H1 (cell line): ENCODE results near the gene MAST1. TPM values are rescaled to one million over a fixed set of nuclear protein-coding genes. Genes with fewer than 3 reads are reported as not detected.

Source experiments
- BRCA1 ChIP-seq: IDR thresholded peaks from 2 replicates; pipeline ENCODE4 v1.6.1; 2012; ENCODE audit warnings: low read depth, low read length, improper control_type of control experiment
- CREB1 ChIP-seq: IDR thresholded peaks from 2 replicates; pipeline ENCODE4 v1.6.1; 2012; ENCODE audit warnings: inconsistent platforms
- EGR1 ChIP-seq: IDR thresholded peaks from 2 replicates; pipeline ENCODE4 v1.6.1; 2011; ENCODE audit warnings: low read depth, low read length, borderline replicate concordance
- EP300 ChIP-seq, 2 experiments: IDR thresholded peaks; 1 replicate in 1 of 2; 2 replicates in 1 of 2; pipeline ENCODE4 v1.6.1; 2011 to 2012; ENCODE audit warnings: low read depth in 2 of 2, low read length in 2 of 2, mild to moderate bottlenecking in 2 of 2, borderline replicate concordance in 1 of 2, inconsistent platforms in 1 of 2, moderate library complexity in 1 of 2
- GTF2F1 ChIP-seq: IDR thresholded peaks from 2 replicates; pipeline ENCODE4 v1.6.1; 2012; ENCODE audit warnings: low read depth, low read length, improper control_type of control experiment, borderline replicate concordance
- KDM4A ChIP-seq: IDR thresholded peaks from one replicate; pipeline ENCODE4 v1.7.1; 2012; ENCODE audit warnings: low read depth, mild to moderate bottlenecking, moderate library complexity, low read length, inconsistent platforms; ENCODE audit not compliant: severe bottlenecking
- NRF1 ChIP-seq: IDR thresholded peaks from 2 replicates; pipeline ENCODE4 v1.6.1; 2011; ENCODE audit warnings: mild to moderate bottlenecking, low read depth, low read length, improper control_type of control experiment
- PHF8 ChIP-seq: fragments of 200-600 bp; sonication (generic); conservative IDR thresholded peaks from 2 replicates; pipeline ENCODE4 v1.7.1; 2012; ENCODE audit warnings: low read depth, mild to moderate bottlenecking, inconsistent platforms, low read length, moderate library complexity
- POU5F1 ChIP-seq: IDR thresholded peaks from 2 replicates; pipeline ENCODE4 v1.6.1; 2011; ENCODE audit warnings: low read depth, mild to moderate bottlenecking, low read length, moderate library complexity
- RFX5 ChIP-seq: IDR thresholded peaks from 2 replicates; pipeline ENCODE4 v1.6.1; 2011; ENCODE audit warnings: low read depth, low read length, improper control_type of control experiment, borderline replicate concordance
- SAP30 ChIP-seq: fragments of 300-600 bp; sonication (generic); IDR thresholded peaks from 2 replicates; pipeline ENCODE4 v1.7.1; 2012; ENCODE audit warnings: low read length, moderate library complexity, mild to moderate bottlenecking, inconsistent platforms; ENCODE audit not compliant: insufficient read depth, insufficient replicate concordance
- SIN3A ChIP-seq, 2 experiments: IDR thresholded peaks in 1 of 2; conservative IDR thresholded peaks in 1 of 2; 2 replicates each; pipeline ENCODE4 v1.6.1; 2011 to 2012; ENCODE audit warnings: low read length in 2 of 2, improper control_type of control experiment in 1 of 2, low read depth in 1 of 2, mild to moderate bottlenecking in 1 of 2
- SRF ChIP-seq: IDR thresholded peaks from 2 replicates; pipeline ENCODE4 v1.6.1; 2011; ENCODE audit warnings: mild to moderate bottlenecking, low read depth, low read length, moderate library complexity
- SUZ12 ChIP-seq: fragments of 200-600 bp; sonication (generic); IDR thresholded peaks from 2 replicates; pipeline ENCODE4 v1.6.1; 2012; ENCODE audit warnings: mild to moderate bottlenecking, inconsistent platforms, low read length, moderate library complexity, mixed read lengths
- TEAD4 ChIP-seq: IDR thresholded peaks from 2 replicates; pipeline ENCODE4 v1.6.1; 2012; ENCODE audit warnings: low read depth, low read length, inconsistent platforms, mixed read lengths
- YY1 ChIP-seq: IDR thresholded peaks from 2 replicates; pipeline ENCODE4 v1.6.1; 2011; ENCODE audit warnings: low read depth, mild to moderate bottlenecking, low read length
- polyA plus RNA-seq, 7 experiments: library from polyadenylated mRNA; depleted of rRNA in 3 of 7; stranded (reverse) in 5 of 7; unstranded in 2 of 7; fragments of >200 nt in 5 of 7; fragments of 200-250 nt in 2 of 7; gene quantifications; 1 replicate in 5 of 7; 2 replicates in 1 of 7; 4 replicates in 1 of 7; pipeline versions ENCODE4 v1.2.1 to v1.2.3, GENCODE V29; 2011 to 2013; ENCODE audit warnings: missing spikeins in 2 of 7, mixed read lengths in 2 of 7
- total RNA-seq: library from RNA; stranded (reverse); fragmentation: NEBNext Ultra II Directional; extraction: Animal tissue kit (Norgen Biotek cat#: 25700); gene quantifications from 2 replicates; pipeline ENCODE4 v1.2.1, GENCODE V29; 2021
- TF ChIP-seq, protein P1 (sequence below): IDR thresholded peaks from 2 replicates; pipeline ENCODE4 v1.6.1; 2011; ENCODE audit warnings: low read length, improper control_type of control experiment
- TF ChIP-seq, protein P2 (sequence below), 3 experiments: IDR thresholded peaks; 1 replicate in 2 of 3; 2 replicates in 1 of 3; pipeline versions ENCODE4 v1.5.1 to v1.6.1; 2011; ENCODE audit warnings: low read length in 3 of 3, mild to moderate bottlenecking in 3 of 3, inconsistent platforms in 2 of 3, low read depth in 1 of 3, moderate library complexity in 1 of 3; ENCODE audit not compliant: insufficient read depth in 1 of 3; ENCODE audit errors: control extremely low read depth in 1 of 3

The MAST1 gene
- total and polyA plus RNA-seq, 2 of the 8 experiments (the other 6 are each of a cell fraction or from before 2014, with no cell fraction given), result 15.6 to 28.3 TPM

DNA sequence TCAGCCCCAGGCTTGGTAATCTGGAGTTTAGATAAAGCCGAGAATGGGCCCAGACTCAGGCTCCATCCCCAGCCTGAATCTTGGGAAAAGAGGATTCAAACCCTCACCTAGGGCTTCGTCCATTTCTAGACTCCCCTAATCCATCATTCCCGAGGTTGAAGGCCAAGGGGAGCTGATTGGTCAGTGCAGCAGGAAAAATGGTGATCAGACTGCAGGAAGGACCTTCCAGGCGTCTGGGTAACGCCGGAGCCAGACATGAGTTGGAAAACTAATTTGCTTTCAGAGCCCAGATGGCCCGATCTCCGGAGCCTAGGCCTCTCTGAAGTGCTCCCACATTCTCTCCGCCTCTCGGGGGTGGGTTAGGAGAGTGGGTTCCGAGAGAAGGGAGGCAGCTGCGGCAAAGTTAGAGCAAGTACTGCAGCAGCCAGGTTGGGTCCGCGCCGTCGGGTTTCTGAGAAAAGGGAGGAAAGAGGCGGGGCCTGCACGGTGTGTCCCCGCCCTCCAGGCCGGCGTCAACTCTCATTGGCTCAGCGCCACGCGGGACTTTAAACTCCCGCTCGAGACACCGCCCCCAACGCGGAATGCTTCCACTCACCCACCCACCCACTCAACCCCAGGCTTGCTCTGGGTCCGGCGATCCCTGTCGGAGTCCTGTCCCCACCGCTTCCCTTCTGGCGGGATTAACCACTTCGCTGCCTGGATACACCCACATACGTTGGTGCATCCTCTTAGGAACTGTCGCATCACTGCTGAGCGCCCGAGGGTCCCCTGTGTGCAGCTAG is 3.1 kb upstream of the MAST1 start (continued):
- no peak for TF ChIP-seq SAP30
- TF ChIP-seq, protein P1, sequence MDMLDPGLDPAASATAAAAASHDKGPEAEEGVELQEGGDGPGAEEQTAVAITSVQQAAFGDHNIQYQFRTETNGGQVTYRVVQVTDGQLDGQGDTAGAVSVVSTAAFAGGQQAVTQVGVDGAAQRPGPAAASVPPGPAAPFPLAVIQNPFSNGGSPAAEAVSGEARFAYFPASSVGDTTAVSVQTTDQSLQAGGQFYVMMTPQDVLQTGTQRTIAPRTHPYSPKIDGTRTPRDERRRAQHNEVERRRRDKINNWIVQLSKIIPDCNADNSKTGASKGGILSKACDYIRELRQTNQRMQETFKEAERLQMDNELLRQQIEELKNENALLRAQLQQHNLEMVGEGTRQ, result no peak
- TF ChIP-seq, protein P2, sequence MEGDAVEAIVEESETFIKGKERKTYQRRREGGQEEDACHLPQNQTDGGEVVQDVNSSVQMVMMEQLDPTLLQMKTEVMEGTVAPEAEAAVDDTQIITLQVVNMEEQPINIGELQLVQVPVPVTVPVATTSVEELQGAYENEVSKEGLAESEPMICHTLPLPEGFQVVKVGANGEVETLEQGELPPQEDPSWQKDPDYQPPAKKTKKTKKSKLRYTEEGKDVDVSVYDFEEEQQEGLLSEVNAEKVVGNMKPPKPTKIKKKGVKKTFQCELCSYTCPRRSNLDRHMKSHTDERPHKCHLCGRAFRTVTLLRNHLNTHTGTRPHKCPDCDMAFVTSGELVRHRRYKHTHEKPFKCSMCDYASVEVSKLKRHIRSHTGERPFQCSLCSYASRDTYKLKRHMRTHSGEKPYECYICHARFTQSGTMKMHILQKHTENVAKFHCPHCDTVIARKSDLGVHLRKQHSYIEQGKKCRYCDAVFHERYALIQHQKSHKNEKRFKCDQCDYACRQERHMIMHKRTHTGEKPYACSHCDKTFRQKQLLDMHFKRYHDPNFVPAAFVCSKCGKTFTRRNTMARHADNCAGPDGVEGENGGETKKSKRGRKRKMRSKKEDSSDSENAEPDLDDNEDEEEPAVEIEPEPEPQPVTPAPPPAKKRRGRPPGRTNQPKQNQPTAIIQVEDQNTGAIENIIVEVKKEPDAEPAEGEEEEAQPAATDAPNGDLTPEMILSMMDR (IDR thresholded peaks at IDR 0.05; ENCODE audit: control extremely low read depth in 1 of 3, insufficient read depth in 1 of 3, low read depth in 1 of 3, low read length in 3 of 3), result no peak
- no peak for TF ChIP-seq TEAD4
- no peak for TF ChIP-seq GTF2F1
- no peak for TF ChIP-seq POU5F1
- TF ChIP-seq EGR1, result no peak
- 0 out of 2 replicates have a peak, but pooled peaks have one; percentile 28 for TF ChIP-seq SUZ12
- TF ChIP-seq EP300 (IDR thresholded peaks at IDR 0.05; ENCODE audit: borderline replicate concordance in 1 of 2, low read depth in 2 of 2, low read length in 2 of 2), result no peak
- TF ChIP-seq BRCA1, result no peak
- TF ChIP-seq RFX5, result no peak
- no peak for TF ChIP-seq PHF8
- no peak for TF ChIP-seq KDM4A
- no peak for TF ChIP-seq SRF
- peak; percentile 56; the same call in 1 of the 2 replicates for TF ChIP-seq CREB1
- TF ChIP-seq YY1, result no peak
- TF ChIP-seq SIN3A (conservative IDR thresholded peaks at IDR 0.05 in 1 of 2, IDR thresholded peaks at IDR 0.05 in 1 of 2; ENCODE audit: low read depth in 1 of 2, low read length in 2 of 2), result no peak
- no peak for TF ChIP-seq NRF1
